ENCODE results near the gene GNAT3. TPM values are rescaled to one million over a fixed set of nuclear protein-coding genes. Genes with fewer than 3 reads are reported as not detected.

The GNAT3 gene
- polyA plus RNA-seq, 1 experiment = not detected

DNA sequence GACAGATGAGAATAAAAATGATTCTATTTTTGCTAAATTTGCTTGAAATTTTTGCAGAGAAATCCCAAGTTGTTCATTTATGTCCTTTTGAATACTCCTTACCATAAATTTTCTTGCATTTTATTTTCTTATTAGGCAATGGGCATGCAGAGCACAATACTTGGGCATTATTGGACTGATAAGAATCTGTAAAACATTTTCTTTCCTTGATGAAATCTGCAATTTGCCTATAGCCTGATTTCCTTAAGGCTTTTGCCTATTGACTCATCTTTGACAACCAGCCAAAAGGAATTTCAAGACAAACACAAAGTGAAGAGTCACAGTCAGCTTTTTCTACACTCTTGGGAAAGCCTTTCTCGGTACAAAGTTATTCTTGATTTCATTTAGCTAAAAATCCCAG lies 30.5 kb upstream of the GNAT3 start:
- ChIA-PET POLR2A (no interaction called here), CTCF (no interaction called here)
- no peak overlapping the region for H3K4me3 ChIP-seq (ENCODE audit: low read depth, low read length)

GRCh38 chr7:80540836-80541235 lies 29.0 kb upstream of the GNAT3 start:
- DNase-seq (ENCODE audit: low read depth) = no peak
- POLR2A ChIA-PET = no interaction called here
- CTCF ChIA-PET = interaction anchor here (0.7 to 1.1 kb wide), 2 partner anchors 14 to 118 kb away, joined by 3 to 4 read pairs; no protein-coding TSS in a partner anchor

More for the DNA sequence above, 30.5 kb upstream of the GNAT3 start:
- Histone ChIP-seq H3K36me3 (ENCODE audit: control insufficient read depth, insufficient read depth, low read length) (no peaks in the 10 kb centered on the region), H3K27me3 (ENCODE audit: control insufficient read depth, insufficient read depth, low read length) (no peaks in the 10 kb centered on the region)
- DNase-seq (ENCODE audit: low read depth) = peak; percentile 85
- TF ChIP-seq, protein P1, sequence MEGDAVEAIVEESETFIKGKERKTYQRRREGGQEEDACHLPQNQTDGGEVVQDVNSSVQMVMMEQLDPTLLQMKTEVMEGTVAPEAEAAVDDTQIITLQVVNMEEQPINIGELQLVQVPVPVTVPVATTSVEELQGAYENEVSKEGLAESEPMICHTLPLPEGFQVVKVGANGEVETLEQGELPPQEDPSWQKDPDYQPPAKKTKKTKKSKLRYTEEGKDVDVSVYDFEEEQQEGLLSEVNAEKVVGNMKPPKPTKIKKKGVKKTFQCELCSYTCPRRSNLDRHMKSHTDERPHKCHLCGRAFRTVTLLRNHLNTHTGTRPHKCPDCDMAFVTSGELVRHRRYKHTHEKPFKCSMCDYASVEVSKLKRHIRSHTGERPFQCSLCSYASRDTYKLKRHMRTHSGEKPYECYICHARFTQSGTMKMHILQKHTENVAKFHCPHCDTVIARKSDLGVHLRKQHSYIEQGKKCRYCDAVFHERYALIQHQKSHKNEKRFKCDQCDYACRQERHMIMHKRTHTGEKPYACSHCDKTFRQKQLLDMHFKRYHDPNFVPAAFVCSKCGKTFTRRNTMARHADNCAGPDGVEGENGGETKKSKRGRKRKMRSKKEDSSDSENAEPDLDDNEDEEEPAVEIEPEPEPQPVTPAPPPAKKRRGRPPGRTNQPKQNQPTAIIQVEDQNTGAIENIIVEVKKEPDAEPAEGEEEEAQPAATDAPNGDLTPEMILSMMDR (IDR thresholded peaks at IDR 0.05; ENCODE audit: insufficient read depth, low read depth, low read length) = no peak

DNA sequence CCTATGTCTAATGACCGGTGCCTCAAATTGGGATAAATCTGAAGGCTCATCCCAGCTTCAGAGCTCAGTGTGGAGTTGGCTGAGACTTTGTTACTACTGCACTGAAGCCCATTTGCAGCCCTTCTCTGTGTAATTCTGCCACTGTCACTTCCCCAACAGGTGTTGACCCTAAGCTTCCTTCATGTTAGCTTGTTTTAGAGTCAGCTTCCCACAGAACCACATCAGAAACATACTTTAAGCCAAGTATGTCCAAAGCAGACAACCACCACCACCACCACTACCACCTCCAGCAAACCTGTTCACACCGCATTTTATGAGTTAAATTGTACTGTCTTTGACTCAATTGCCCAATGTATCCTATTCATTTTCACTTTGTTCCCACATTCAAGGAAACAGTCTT lies 25.2 kb upstream of the GNAT3 start:
- TF ChIP-seq, protein P1 (IDR thresholded peaks at IDR 0.05; ENCODE audit: insufficient read depth, low read depth, low read length) = no peak
- H3K36me3 ChIP-seq (ENCODE audit: control insufficient read depth, insufficient read depth, low read length) = no peaks in the 10 kb centered on the region
- H3K27me3 ChIP-seq (ENCODE audit: control insufficient read depth, insufficient read depth, low read length) = no peaks in the 10 kb centered on the region
- CTCF ChIA-PET = no interaction called here
- no peak overlapping the region for H3K4me3 ChIP-seq (ENCODE audit: low read depth, low read length)
- DNase-seq (ENCODE audit: low read depth) = no peak
- POLR2A ChIA-PET = no interaction called here

More at GRCh38 chr7:80540836-80541235, 29.0 kb upstream of the GNAT3 start:
- Histone ChIP-seq H3K4me3 (ENCODE audit: low read depth, low read length) (no peak overlapping the region), H3K36me3 (ENCODE audit: control insufficient read depth, insufficient read depth, low read length) (no peaks in the 10 kb centered on the region), H3K27me3 (ENCODE audit: control insufficient read depth, insufficient read depth, low read length) (no peaks in the 10 kb centered on the region)
- TF ChIP-seq, protein P1 (IDR thresholded peaks at IDR 0.05; ENCODE audit: insufficient read depth, low read depth, low read length) = no peak

DNA sequence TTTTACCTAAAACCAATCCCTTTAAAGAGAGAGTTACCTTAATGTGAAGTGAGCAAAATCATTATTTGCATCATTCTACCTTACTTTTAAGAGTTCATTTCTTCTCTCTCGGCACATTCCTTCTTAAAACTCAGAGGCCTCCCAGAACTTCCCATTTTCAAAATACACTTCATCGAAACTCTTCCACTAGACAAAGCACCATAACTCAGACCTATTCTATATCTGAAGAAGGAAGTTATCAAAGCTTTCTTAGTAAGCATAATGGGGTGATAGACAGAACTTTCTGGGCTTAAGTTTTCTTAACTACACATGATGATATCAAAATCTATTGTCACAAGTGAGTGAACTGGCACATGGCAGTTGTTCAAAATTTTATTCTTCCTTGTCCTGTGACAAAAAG lies 24.6 kb upstream of the GNAT3 start:
- Histone ChIP-seq H3K4me3 (ENCODE audit: low read depth, low read length) (no peak overlapping the region), H3K27me3 (ENCODE audit: control insufficient read depth, insufficient read depth, low read length) (no peaks in the 10 kb centered on the region), H3K36me3 (ENCODE audit: control insufficient read depth, insufficient read depth, low read length) (no peaks in the 10 kb centered on the region)
- DNase-seq (ENCODE audit: low read depth) = no peak
- TF ChIP-seq, protein P1 (IDR thresholded peaks at IDR 0.05; ENCODE audit: insufficient read depth, low read depth, low read length) = no peak
- CTCF ChIA-PET = interaction anchor here (1.0 kb wide), 1 partner anchor 15 kb away, joined by 4 read pairs; no protein-coding TSS in a partner anchor
- POLR2A ChIA-PET = no interaction called here

GRCh38 chr7:80533287-80533686 lies 21.4 kb upstream of the GNAT3 start:
- Histone ChIP-seq H3K27me3 (ENCODE audit: control insufficient read depth, insufficient read depth, low read length) (no peaks in the 10 kb centered on the region), H3K4me3 (ENCODE audit: low read depth, low read length) (no peak overlapping the region), H3K36me3 (ENCODE audit: control insufficient read depth, insufficient read depth, low read length) (no peaks in the 10 kb centered on the region)
- CTCF ChIA-PET = no interaction called here
- TF ChIP-seq, protein P1 (IDR thresholded peaks at IDR 0.05; ENCODE audit: insufficient read depth, low read depth, low read length) = no peak
- DNase-seq (ENCODE audit: low read depth) = no peak
- POLR2A ChIA-PET = no interaction called here

All from BJ (cell line).